ENCODE results near the gene ARL4D.

- TF ChIP-seq POLR2A (IDR thresholded peaks at IDR 0.05) (no peak), POLR2AphosphoS5 (IDR thresholded peaks at IDR 0.05) (no peak), CTCF (IDR thresholded peaks at IDR 0.05) (no peak)
Observed at GRCh38 chr17:43356450-43356849, 42.3 kb upstream of the ARL4D start.
